HUES64 (cell line): ENCODE data around the gene IFI30.

Experiments
- H3K27ac ChIP-seq: 2 replicates; pipeline ENCODE4 v1.7.0; 2013; ENCODE audit warnings: low read depth, low read length, inconsistent platforms
- H3K27me3 ChIP-seq: 2 replicates; pipeline ENCODE4 v1.6.1; 2013; ENCODE audit warnings: mild to moderate bottlenecking, low read length; ENCODE audit not compliant: insufficient read depth
- H3K36me3 ChIP-seq: 2 replicates; pipeline ENCODE4 v1.6.1; 2013; ENCODE audit warnings: mild to moderate bottlenecking, low read length; ENCODE audit not compliant: insufficient read depth
- H3K4me1 ChIP-seq: 2 replicates; pipeline ENCODE4 v1.6.1; 2013; ENCODE audit warnings: mild to moderate bottlenecking, low read length, moderate library complexity; ENCODE audit not compliant: insufficient read depth
- H3K4me3 ChIP-seq: 2 replicates; pipeline ENCODE4 v1.5.1; 2013; ENCODE audit warnings: mild to moderate bottlenecking, low read length, moderate library complexity
- H3K9ac ChIP-seq: 2 replicates; pipeline ENCODE4 v1.6.1; 2013; ENCODE audit warnings: mild to moderate bottlenecking, low read depth, low read length
- H3K9me3 ChIP-seq: 2 replicates; pipeline ENCODE4 v1.6.1; 2013; ENCODE audit warnings: low read depth, low read length; ENCODE audit not compliant: insufficient read depth
- WGBS: fragments of 150-250, 120-280 bp; methylation state at CpG from one replicate; pipeline ENCODE4 v1.1.7; 2013; ENCODE audit warnings: missing lambda C conversion rate; 5-methylcytosine and 5-hydroxymethylcytosine counted together

Gene IFI30

DNA sequence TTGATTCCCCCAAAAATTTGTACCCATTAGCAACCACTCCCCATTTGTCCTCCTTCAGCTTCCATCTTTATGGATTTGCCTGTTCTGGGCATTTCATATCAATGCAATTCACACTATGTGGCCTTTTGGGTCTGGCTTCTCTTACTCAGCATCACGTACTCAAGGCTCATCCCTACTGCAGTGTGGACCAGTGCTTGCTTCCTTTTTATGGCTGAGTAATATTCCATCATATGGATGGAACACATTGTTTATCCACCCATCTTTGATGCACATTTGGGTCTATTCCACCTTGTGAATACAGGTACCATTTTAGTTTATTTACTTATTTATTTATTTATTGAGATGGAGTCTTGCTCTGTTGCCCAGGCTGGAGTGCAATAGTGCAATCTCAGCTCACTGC is 33.1 kb upstream of the IFI30 start:
- Histone ChIP-seq H3K36me3 (peaks cover 52% of the 10 kb centered on the region), H3K9ac (no peak overlapping the region), H3K4me3 (no peak overlapping the region), H3K27me3 (no peaks in the 10 kb centered on the region), H3K9me3 (no peaks in the 10 kb centered on the region), H3K27ac (no peak overlapping the region), H3K4me1 (no peaks in the 10 kb centered on the region)
- 89% methylated on average over 1 of the region's 1 CpG for WGBS

DNA sequence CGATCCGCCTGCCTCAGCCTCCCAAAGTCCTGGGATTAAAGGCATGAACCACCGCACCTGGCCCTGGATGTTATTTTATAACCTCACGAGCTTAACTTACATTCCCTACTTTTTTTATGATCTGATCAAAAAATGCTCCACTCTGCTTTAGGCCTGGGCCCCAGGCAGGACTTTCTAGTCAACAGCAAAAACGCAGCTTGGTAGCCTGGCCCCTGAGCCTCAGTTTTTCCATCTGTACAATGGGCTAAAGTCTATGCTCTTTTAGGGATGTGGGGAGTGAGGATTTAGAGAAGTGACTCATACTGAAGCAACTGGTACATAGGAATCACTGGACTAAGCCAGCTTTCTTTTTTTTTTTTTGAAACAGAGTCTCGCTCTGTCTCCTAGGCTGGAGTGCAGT is 32.6 kb upstream of the IFI30 start:
- 91% methylated on average over 6 of the region's 6 CpGs for WGBS
- H3K27ac ChIP-seq: no peak overlapping the region

DNA sequence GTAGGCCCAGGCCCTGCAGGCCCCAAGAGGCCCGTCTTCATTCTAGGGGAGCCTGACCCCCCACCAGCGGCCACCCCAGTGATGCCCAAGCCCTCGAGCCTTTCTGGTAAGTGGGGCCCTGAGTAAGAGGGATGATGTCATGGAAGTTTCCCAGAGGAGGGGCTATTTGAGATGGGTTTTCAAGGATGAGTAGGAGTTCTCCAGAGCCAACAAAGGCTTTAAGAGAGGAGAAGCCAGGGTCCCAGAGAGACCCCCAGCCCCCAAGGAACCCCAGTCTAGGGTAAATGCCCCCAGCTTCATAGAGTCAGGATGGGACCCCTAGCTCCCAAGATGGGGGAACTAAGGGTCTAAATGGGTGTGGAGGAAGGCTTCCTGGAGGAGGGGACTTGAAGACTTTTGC is 29.7 kb upstream of the IFI30 start:
- 95% methylated on average over 3 of the region's 3 CpGs for WGBS

More for the DNA sequence above, 32.6 kb upstream of the IFI30 start:
- H3K9me3 ChIP-seq: no peaks in the 10 kb centered on the region
- peaks cover 52% of the 10 kb centered on the region for H3K36me3 ChIP-seq
- H3K4me3 ChIP-seq: no peak overlapping the region
- no peaks in the 10 kb centered on the region for H3K27me3 ChIP-seq
- no peak overlapping the region for H3K9ac ChIP-seq
- no peaks in the 10 kb centered on the region for H3K4me1 ChIP-seq

DNA sequence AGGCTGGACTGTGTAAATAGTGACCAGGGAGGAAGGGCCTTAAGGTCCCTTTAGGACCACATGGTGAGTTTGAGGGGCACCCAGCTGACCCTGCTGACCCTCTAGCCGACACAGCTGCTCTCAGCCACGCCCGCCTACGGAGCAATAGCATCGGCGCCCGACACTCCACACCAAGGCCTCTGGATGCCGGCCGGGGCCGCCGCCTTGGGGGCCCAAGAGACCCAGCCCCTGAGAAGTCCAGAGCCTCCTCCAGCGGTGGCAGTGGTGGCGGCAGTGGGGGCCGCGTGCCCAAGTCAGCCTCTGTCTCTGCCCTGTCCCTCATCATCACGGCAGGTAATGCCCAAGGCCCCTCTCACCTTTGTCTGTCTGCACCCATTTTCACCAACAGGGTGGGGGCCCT is 29.3 kb upstream of the IFI30 start:
- H3K9me3 ChIP-seq: no peaks in the 10 kb centered on the region
- H3K9ac ChIP-seq: no peak overlapping the region
- H3K36me3 ChIP-seq: peaks cover 41% of the 10 kb centered on the region
- no peaks in the 10 kb centered on the region for H3K4me1 ChIP-seq
- H3K27me3 ChIP-seq: no peaks in the 10 kb centered on the region
- H3K27ac ChIP-seq: no peak overlapping the region
- WGBS: 95% methylated on average over 16 of the region's 16 CpGs
- no peak overlapping the region for H3K4me3 ChIP-seq

More for the DNA sequence above, 29.7 kb upstream of the IFI30 start:
- no peak overlapping the region for H3K27ac ChIP-seq
- no peaks in the 10 kb centered on the region for H3K4me1 ChIP-seq
- no peak overlapping the region for H3K9ac ChIP-seq
- peaks cover 43% of the 10 kb centered on the region for H3K36me3 ChIP-seq
- H3K9me3 ChIP-seq: no peaks in the 10 kb centered on the region
- H3K4me3 ChIP-seq: no peak overlapping the region
- no peaks in the 10 kb centered on the region for H3K27me3 ChIP-seq

DNA sequence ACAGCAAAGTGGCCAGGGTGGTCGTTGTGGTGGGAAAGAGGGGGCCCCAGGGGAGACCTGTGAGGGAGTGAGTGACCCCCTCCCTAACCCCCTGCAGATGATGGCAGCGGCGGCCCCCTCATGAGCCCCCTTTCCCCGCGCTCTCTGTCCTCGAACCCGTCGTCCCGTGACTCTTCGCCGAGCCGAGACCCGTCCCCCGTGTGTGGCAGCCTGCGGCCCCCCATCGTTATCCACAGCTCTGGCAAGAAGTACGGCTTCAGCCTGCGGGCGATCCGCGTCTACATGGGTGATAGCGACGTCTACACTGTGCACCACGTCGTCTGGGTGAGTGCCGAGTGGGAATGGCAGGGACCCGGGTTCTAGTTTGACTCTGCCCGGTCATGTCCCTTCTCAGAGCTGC is 28.7 kb upstream of the IFI30 start:
- H3K27me3 ChIP-seq: no peaks in the 10 kb centered on the region
- no peak overlapping the region for H3K9ac ChIP-seq
- H3K4me1 ChIP-seq: no peaks in the 10 kb centered on the region
- WGBS: 93% methylated on average over 28 of the region's 28 CpGs
- peaks cover 41% of the 10 kb centered on the region for H3K36me3 ChIP-seq
- H3K9me3 ChIP-seq: no peaks in the 10 kb centered on the region
- no peak overlapping the region for H3K27ac ChIP-seq
- no peak overlapping the region for H3K4me3 ChIP-seq

DNA sequence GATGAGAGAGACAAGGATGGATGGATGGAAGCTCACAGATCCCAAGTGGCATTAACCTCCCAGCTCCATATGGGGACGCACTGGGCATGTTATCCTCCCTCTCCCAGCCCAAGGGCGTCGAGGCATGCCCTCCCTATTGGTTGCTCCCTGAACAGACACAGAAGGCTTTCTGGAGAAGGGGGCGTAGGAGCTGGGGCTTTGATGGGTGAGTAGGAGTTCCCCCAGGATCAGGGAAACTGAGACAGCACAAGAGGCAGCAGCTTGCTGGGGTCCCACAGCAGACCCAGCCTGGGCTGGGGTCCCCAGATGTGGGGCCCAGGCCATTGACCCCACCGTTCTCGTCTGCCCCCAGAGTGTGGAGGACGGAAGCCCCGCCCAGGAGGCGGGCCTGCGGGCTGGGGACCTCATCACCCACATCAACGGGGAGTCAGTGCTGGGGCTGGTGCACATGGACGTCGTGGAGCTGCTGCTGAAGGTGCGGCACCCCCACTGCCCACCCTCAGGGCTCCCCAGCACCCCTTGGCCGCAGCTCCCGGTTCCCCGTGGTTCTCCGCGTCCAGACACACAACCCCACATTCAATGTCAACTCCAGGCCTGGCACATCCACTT is 28.1 kb upstream of the IFI30 start:
- H3K9ac ChIP-seq: no peak overlapping the region
- no peaks in the 10 kb centered on the region for H3K9me3 ChIP-seq
- no peak overlapping the region for H3K27ac ChIP-seq
- H3K4me3 ChIP-seq: no peak overlapping the region
- no peaks in the 10 kb centered on the region for H3K27me3 ChIP-seq
- peaks cover 38% of the 10 kb centered on the region for H3K36me3 ChIP-seq
- H3K4me1 ChIP-seq: no peaks in the 10 kb centered on the region
- 93% methylated on average over 19 of the region's 19 CpGs for WGBS

DNA sequence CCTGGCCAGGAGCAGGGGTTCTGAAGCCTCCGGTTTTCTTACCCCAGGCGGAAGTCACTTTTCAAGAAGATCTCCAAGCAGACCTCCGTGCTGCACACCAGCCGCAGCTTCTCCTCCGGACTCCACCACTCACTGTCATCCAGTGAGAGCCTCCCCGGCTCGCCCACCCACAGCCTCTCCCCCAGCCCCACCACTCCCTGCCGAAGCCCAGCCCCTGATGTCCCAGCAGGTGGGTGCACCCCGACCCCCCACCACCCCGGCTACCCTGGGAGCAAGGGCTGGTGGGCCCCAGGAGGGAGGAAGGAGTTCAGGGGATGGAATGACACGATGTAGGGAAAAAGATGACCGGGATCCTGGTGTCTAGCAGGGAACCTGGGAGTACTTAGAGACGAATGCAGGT is 26.2 kb upstream of the IFI30 start:
- peaks cover 29% of the 10 kb centered on the region for H3K36me3 ChIP-seq
- H3K9ac ChIP-seq: no peak overlapping the region
- H3K4me3 ChIP-seq: no peak overlapping the region
- no peaks in the 10 kb centered on the region for H3K27me3 ChIP-seq
- no peaks in the 10 kb centered on the region for H3K4me1 ChIP-seq
- no peak overlapping the region for H3K27ac ChIP-seq
- WGBS: 94% methylated on average over 13 of the region's 13 CpGs
- no peaks in the 10 kb centered on the region for H3K9me3 ChIP-seq

DNA sequence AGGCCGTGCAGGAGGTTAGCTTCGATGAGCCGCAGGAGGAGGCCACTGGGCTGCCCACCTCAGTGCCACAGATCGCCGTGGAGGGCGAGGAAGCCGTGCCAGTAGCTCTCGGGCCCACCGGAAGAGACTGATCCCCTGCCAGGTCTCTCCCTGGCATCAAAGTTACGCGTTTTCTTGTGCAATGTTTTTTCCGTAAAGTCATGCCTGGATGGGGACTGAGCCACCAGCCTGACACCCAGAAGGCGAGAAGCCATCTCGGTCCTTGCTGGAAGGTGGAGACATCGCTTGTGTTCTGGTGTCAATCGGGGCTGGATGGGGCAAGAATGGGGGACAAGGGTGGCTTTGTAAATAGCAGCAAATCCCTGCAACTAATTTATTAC is 24.0 kb upstream of the IFI30 start:
- H3K27ac ChIP-seq: no peak overlapping the region
- H3K9me3 ChIP-seq: no peaks in the 10 kb centered on the region
- peaks cover 12% of the 10 kb centered on the region for H3K36me3 ChIP-seq
- peaks cover 6% of the 10 kb centered on the region; the same call in 1 of the 2 replicates for H3K4me1 ChIP-seq
- no peak overlapping the region for H3K9ac ChIP-seq
- H3K27me3 ChIP-seq: no peaks in the 10 kb centered on the region
- H3K4me3 ChIP-seq: no peak overlapping the region
- whole genome bisulfite sequencing: 91% methylated on average over 16 of the region's 16 CpGs

DNA sequence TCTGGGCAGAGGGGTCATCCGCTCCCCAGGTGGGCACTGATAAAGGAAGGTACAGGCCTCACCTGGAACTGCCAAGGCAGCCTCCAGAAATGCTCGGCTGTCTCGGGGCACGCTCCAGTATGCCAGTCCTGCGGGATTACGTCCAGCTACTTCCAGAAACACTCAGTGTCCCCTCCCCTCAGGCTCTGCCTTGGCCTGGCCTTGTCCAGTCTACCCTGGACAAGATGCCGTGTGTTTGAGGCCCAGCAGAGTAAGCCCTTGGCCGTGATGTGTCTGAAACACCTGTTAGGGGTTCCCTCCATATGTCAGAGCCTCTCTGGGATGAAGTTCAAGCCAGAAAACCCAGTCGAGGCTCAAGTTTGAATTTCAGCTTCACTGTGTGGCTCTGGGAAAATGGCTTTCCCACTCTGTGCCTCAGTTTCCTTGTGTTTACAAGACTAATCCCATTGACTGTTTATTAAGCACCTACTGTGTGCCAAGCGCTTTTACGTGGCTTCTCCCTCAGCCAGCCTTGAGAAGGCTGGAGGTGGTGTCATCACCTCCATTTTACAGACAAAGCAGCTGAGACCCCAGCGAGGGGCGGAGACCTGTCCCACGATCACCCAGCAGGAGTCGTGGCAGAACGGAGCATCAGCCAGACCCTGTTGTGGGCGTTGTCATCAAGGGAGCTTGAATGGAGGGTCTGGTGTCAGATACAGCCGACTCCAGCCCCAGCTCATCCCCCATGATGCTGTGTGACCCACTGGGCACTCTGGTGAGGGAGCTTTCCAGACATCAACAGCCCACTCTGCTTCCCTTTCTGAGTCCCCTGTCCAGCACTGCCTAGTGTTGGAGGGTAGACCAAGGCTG is 22.6 kb upstream of the IFI30 start:
- H3K9ac ChIP-seq: no peak overlapping the region
- peaks cover 6% of the 10 kb centered on the region; the same call in 1 of the 2 replicates for H3K4me1 ChIP-seq
- 89% methylated on average over 18 of the region's 18 CpGs for whole genome bisulfite sequencing
- no peaks in the 10 kb centered on the region for H3K27me3 ChIP-seq
- H3K27ac ChIP-seq: no peak overlapping the region
- H3K4me3 ChIP-seq: no peak overlapping the region
- peaks cover 2% of the 10 kb centered on the region; the same call in 1 of the 2 replicates for H3K36me3 ChIP-seq
- no peaks in the 10 kb centered on the region for H3K9me3 ChIP-seq

DNA sequence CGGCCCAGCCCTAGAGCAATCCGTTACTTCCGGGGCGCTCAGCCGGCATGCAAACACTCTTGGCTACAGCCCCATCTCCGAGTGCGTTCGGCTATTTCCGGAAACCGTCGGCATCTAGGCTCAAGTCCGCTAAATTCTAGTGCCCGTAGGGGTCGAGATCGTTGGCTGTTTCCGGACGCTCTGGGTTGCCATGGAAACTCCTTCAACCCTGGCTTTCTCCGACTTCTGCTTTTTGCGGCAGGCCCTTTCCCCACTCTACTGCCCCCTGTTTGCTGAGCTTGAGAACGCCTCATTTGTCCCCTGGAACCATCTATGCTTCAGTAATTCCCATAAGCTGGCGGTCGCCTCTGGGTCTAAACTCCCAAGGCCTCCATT is 21.2 kb upstream of the IFI30 start:
- no peaks in the 10 kb centered on the region for H3K9me3 ChIP-seq
- peaks cover 4% of the 10 kb centered on the region; the same call in 1 of the 2 replicates for H3K36me3 ChIP-seq
- peak overlapping the region; percentile 96 for H3K9ac ChIP-seq
- peaks cover 8% of the 10 kb centered on the region for H3K4me1 ChIP-seq
- peak overlapping the region; percentile 96 for H3K27ac ChIP-seq
- H3K4me3 ChIP-seq: peak overlapping the region; percentile 70
- under 1% methylated on average over 22 of the region's 22 CpGs for WGBS
- no peaks in the 10 kb centered on the region for H3K27me3 ChIP-seq

DNA sequence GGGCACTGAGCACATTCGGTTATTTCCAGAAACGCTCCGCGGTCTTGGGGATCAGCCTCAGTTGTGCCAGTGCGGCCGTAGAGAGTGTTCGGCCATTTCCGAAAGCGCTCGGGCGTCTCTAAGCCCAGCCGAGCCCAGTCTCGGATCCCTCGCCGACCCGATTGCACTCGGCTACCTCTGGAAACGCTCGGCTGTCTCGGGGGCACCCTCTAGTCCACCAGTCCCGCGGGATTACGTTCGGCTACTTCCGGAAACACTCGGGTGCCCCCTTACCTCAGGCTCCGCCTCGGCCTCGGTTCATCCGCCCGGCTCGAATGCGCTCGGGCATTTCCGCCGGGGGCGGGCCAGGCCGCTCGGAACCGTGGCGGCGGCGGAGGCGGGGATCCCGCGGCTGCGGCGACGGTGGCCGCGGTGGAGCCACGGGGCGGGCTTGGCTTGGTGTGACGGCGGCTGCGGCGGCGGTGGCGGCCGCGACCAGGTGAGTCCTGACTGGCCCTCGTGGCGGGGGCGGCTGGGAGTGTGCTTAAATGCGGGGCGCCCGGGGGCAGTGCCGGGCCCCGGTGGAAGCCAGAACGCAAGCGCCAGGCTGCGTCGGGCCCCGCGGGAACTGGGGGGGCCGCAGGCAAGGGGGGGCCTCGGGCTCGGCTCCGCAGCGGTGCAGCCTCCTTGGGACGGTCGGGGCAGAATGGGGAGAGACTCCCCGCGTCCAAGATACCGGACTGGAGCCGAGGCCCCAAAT is 20.6 kb upstream of the IFI30 start, which contains the start of gene PIK3R2:
PIK3R2 (plus strand) TSS at position 347 of the 739 bp plus-strand sequence. CDS start 2,717 bp downstream, outside the sequence.
- H3K4me3 ChIP-seq: peak within 1 kb of the TSS; percentile 70
- under 1% methylated on average over 86 of the region's 86 CpGs for WGBS
- peaks cover 9% of the 10 kb centered on the region for H3K4me1 ChIP-seq
- H3K9ac ChIP-seq: peak within 1 kb of the TSS; percentile 96
- peak within 1 kb of the TSS; percentile 96 for H3K27ac ChIP-seq
- peaks cover 4% of the 10 kb centered on the region; the same call in 1 of the 2 replicates for H3K36me3 ChIP-seq
- no peaks in the 10 kb centered on the region for H3K9me3 ChIP-seq
- H3K27me3 ChIP-seq: no peaks in the 10 kb centered on the region
